Astrocyte of the spinal cord (primary cell): ENCODE results near the gene GBA2.

Experiments used
- DNase-seq: peaks from one replicate; pipeline ENCODE4 v3.0.0; 2011; ENCODE audit warnings: low read depth, low spot score
- H3K4me3 ChIP-seq: 2 replicates; pipeline ENCODE4 v1.5.1; 2011; ENCODE audit warnings: low read depth, mild to moderate bottlenecking, low read length, moderate library complexity
- in situ Hi-C: cut with HindIII; loops from 2 replicates; pipeline ENCODE4 v1.10.0; 2017; ENCODE audit warnings: low sequenced_read_pairs
- TF ChIP-seq, protein P1 (sequence below): IDR thresholded peaks from 2 replicates; pipeline ENCODE4 v1.5.1; 2012; ENCODE audit warnings: low read depth, mild to moderate bottlenecking, low read length, inconsistent platforms

Gene GBA2

DNA sequence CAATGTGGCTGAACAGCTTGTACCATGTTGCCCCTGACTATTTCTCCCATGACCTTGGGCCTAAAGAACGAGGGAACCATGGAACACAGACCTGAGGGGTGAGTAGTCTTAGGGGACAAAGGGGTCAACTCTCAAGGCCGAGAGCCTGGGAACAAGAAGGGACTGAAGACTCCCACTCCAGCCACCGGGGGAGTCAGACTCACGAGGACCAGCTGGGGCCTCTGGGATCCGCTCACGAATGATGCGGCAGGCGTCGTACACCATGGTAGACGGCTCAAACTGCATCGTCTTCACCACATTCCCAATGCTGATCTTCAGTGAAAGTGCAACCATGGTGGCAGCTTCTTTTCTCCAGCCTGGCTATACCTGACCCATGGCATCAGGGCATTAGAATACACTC lies 23.7 kb downstream of the GBA2 start:
- in situ Hi-C loops, result no loop called here
- DNase-seq, result no peak
- no peak overlapping the region for H3K4me3 ChIP-seq
- TF ChIP-seq, protein P1, sequence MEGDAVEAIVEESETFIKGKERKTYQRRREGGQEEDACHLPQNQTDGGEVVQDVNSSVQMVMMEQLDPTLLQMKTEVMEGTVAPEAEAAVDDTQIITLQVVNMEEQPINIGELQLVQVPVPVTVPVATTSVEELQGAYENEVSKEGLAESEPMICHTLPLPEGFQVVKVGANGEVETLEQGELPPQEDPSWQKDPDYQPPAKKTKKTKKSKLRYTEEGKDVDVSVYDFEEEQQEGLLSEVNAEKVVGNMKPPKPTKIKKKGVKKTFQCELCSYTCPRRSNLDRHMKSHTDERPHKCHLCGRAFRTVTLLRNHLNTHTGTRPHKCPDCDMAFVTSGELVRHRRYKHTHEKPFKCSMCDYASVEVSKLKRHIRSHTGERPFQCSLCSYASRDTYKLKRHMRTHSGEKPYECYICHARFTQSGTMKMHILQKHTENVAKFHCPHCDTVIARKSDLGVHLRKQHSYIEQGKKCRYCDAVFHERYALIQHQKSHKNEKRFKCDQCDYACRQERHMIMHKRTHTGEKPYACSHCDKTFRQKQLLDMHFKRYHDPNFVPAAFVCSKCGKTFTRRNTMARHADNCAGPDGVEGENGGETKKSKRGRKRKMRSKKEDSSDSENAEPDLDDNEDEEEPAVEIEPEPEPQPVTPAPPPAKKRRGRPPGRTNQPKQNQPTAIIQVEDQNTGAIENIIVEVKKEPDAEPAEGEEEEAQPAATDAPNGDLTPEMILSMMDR, result no peak

DNA sequence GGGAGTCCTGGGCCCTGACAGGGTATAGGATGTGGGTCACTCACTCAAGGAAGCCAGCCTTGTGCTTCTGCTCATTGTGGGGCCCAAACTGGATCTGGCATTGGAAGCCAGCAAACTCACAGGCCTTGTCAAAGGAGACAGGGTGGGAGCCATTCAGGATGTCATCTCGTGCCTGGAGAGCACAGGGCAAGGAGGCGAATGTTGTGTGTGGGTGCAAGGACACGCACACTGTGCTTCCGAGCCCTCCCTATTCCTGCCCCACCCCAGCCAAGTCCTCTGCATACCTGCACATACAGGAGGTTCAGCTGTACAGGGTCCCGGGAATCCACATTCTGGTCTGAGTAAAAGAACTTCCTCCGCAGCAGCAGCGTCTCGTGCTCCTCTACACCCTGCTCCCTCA lies 25.1 kb downstream of the GBA2 start:
- in situ Hi-C loops, result no loop called here
- TF ChIP-seq, protein P1, result no peak
- DNase-seq, result no peak

DNA sequence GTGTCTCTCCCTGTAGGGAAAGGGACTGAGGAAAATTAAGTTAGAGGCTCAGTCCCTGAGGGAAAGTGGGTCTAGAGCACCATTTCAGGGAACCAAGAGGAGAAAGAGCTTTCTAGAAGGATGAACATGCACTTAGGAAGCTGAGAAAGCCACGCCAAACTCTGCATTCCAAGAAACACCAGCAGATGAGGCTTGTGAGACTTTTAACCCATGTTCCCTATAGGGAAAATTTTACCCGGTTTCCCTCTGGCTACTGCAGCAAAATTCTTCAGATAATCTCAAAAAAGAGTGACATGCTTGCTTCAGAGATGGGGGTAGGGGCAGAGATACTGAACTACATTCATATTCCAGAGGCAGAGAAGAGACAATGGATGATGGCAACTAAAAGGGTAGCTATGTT lies 25.6 kb downstream of the GBA2 start:
- TF ChIP-seq, protein P1, result no peak
- no peak overlapping the region for H3K4me3 ChIP-seq
- in situ Hi-C loops, result no loop called here
- no peak for DNase-seq

More for the DNA sequence above, 25.1 kb downstream of the GBA2 start:
- no peak overlapping the region for H3K4me3 ChIP-seq

DNA sequence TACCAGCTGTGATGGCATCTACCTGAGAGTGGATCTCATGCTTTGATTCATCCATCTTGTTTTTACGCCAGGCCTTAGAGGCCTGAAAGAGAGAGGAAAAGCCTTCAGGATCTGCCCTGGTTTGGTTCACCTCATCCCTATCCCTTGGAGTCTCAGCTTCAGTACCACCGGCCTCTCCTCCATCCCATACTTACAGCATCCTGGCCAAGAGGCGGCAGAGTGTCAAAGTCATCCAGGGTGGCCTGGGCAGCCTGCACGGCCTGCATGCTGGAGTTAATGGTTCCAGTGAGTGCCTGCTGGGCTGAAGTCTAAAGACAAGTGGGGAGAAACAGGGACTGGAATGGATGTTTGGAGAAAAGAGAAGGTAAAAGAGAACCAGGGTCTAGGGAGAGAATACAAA lies 29.5 kb downstream of the GBA2 start:
- DNase-seq, result no peak
- TF ChIP-seq, protein P1, result no peak
- H3K4me3 ChIP-seq, result no peak overlapping the region
- in situ Hi-C loops, result no loop called here

DNA sequence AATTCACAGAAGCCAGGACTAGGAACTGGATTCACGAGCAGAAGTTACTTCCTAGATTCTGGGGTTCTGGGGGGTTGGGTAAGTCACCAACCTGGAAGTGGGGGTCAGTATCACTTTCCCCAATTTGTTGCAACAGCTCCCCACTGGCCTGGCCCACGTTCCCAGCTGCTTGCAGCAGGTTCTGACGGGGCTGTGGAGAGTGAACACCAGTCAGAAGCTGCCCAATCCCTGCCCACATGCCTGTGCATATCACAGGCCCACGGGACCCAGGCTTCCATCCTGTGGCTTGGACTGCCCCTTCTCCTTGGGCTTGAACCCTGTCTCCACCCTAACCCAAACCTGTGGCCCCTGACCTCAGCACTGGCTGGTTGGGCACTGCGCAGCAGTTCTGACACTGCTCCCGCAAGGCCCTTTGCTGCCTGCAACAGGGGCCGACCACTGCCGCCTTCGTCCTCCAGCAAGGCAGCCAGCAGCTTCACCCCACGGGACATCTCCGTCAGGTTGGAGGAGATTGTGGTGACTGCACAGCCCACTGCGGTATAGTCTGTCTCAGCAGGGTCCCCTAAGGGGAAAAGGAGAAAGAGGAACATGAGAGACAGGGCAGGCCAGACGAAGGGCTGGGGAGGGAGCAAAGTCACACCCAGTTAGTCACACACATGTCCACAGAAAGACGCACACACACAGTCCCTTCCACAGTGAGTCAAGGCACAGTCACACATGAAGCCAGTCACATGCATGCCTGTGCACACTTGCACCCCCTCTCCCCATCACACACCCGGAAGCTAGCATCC lies 30.1 kb downstream of the GBA2 start:
- H3K4me3 ChIP-seq, result no peak overlapping the region
- TF ChIP-seq, protein P1, result no peak
- in situ Hi-C loops, result no loop called here
- DNase-seq, result no peak

DNA sequence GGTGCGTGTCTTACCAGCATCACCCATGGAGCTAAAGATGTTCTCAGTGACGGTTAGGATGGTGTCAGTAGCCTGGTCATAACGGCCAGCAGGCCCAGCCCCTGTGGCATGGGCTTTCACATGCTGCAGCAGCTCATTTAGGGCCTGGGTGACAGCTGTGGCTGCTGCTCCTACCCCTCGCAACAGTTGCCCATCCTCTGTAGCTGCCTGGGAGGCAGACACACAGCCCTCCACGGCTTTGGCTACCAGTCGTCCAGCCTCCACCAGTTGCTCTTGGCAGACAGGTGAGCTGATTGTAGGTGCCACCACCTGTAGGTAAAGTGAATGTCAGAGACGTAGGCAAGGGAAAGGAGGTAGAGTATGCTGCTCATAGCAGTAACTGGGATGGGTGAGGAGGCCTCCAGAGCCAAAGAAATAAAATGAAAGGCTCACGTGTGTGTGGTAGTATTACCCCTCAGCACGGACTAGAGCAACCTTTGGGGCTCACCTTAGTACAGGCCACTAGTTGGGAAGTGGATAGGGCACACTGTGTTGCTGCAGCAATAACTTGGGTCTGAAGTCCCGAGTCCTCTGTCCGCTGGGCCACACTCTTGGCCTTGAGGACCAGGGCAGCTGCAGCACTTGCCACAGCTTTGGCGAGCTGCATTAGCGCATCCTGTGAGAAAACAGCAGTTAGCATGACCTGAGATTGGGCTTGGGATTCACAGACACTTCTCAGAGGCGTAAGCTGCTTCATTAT lies 31.7 kb downstream of the GBA2 start:
- TF ChIP-seq, protein P1, result no peak

More for the DNA sequence above, 31.7 kb downstream of the GBA2 start:
- DNase-seq, result no peak
- no peak overlapping the region for H3K4me3 ChIP-seq
- in situ Hi-C loops, result no loop called here
